Esophagus squamous epithelium (tissue), 5 donors: ENCODE data around the gene CLBA1. TPM values are rescaled to one million over a fixed set of nuclear protein-coding genes. Genes with fewer than 3 reads are reported as not detected.

ENCODE experiments used
- DNase-seq: peaks from one replicate; lab custom pipeline; 2025; lab: John Stamatoyannopoulos, UW
- H3K27ac ChIP-seq, 4 donors: fragments of 200-600 bp; sonication (generic); one replicate each; pipeline ENCODE4 v1.5.1; 2016 to 2019; ENCODE audit warnings: mild to moderate bottlenecking in 1 of 4
- H3K27me3 ChIP-seq, 4 donors: fragments of 200-600 bp; sonication (generic); 1 replicate in 3 of 4; 2 replicates in 1 of 4; pipeline versions ENCODE4 v1.5.1 to v1.6.0; 2017 to 2021; ENCODE audit warnings: antibody characterized with exemption in 1 of 4
- H3K36me3 ChIP-seq, 3 donors: fragments of 200-600 bp; sonication (generic); one replicate each; pipeline ENCODE4 v1.5.1; 2016 to 2019
- H3K4me1 ChIP-seq, 3 donors: fragments of 200-600 bp; sonication (generic); one replicate each; pipeline ENCODE4 v1.5.1; 2017 to 2019
- H3K4me3 ChIP-seq, 4 donors: fragments of 200-600 bp; sonication (generic); 1 replicate in 3 of 4; 2 replicates in 1 of 4; pipeline ENCODE4 v1.5.1; 2016 to 2019; ENCODE audit warnings: mild to moderate bottlenecking in 2 of 4, moderate library complexity in 1 of 4
- H3K9me3 ChIP-seq, 3 donors: fragments of 200-600 bp; sonication (generic); one replicate each; pipeline ENCODE4 v1.5.1; 2016 to 2019
- CTCF ChIP-seq, 6 experiments: fragments of 450-650 bp in 4 of 6; fragments of 200-600 bp in 2 of 6; sonication (generic) in 2 of 6; IDR thresholded peaks; one replicate each; pipeline ENCODE4 v1.5.1; 2016 to 2019; ENCODE audit warnings: antibody characterized with exemption in 6 of 6, mild to moderate bottlenecking in 4 of 6, moderate library complexity in 4 of 6
- POLR2A ChIP-seq, 4 donors: fragments of 450-650 bp; IDR thresholded peaks; one replicate each; pipeline ENCODE4 v1.6.1; 2017; ENCODE audit warnings: antibody characterized with exemption in 4 of 4, mild to moderate bottlenecking in 4 of 4, moderate library complexity in 3 of 4
- WGBS, 2 donors: methylation state at CpG; one replicate each; pipeline ENCODE4 v1.1.5; 2018; 5-methylcytosine and 5-hydroxymethylcytosine counted together
- intact Hi-C: fragments of 100-400 bp; cut with DNase I; formaldehyde crosslinking; loops from one replicate; pipeline ENCODE4 v1.15.0; 2022
- total RNA-seq, 4 donors: library from RNA; depleted of rRNA; stranded (reverse); fragments of >200 nt; gene quantifications; one replicate each; pipeline ENCODE4 v1.1.0, GENCODE V29; 2016
- donor health status: DM: yes; HTN: yes; CAD: no.

Gene CLBA1
- total RNA-seq, 4 donors from 2014 or later: 5.5 to 19.3 (median 7.3) TPM

DNA sequence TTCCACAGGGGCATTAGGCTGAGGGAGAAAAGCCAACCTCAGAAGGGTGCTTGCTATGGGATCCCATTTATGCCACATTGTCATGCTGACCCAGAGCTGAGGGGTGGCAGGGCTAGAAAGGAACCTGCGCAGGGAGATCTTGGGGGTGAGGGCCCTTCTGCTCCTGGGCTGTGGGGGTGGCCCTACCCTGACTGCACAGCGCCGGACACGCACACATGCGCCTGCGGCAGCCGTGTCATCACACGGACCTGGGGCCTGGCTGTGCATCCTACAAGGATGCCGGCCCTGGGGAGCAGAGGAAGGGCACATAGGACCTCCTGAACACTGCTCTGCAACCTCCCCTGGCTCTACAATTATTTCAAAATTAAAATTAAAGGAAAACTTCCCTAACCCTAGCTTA, 28.4 kb downstream of the CLBA1 start:
- Histone ChIP-seq H3K4me3 (no peak overlapping the region), H3K36me3 (peaks cover 0 to 29% (median 18%) of the 10 kb centered on the region in 3 donors), H3K9me3 (no peaks in the 10 kb centered on the region), H3K27me3 (no peaks in the 10 kb centered on the region), H3K27ac (no peak overlapping the region), H3K4me1 (peaks cover 14 to 74% (median 54%) of the 10 kb centered on the region in 3 donors)
- 63% methylated on average over 7 of the region's 9 CpGs; no CpG with 5 or more reads in 1 of the 2 donors for WGBS, 2 donors
- DNase-seq: no peak
- no peak for TF ChIP-seq CTCF (IDR thresholded peaks at IDR 0.05)
- no peak for TF ChIP-seq POLR2A (IDR thresholded peaks at IDR 0.05)
- intact Hi-C loops: no loop called here

- Histone ChIP-seq H3K36me3 (peaks cover 0 to 23% (median 15%) of the 10 kb centered on the region in 3 donors), H3K4me3 (no peak overlapping the region), H3K9me3 (no peaks in the 10 kb centered on the region), H3K27me3 (no peaks in the 10 kb centered on the region), H3K4me1 (peaks cover 20 to 80% (median 60%) of the 10 kb centered on the region in 3 donors), H3K27ac (peak overlapping the region in 2 of 4 donors; percentile 69 to 82)
- 42 to 43% methylated on average over 4 of the region's 4 CpGs for WGBS, 2 donors
- intact Hi-C loops: no loop called here
- TF ChIP-seq CTCF (IDR thresholded peaks at IDR 0.05): no peak
- no peak for TF ChIP-seq POLR2A (IDR thresholded peaks at IDR 0.05)
- no peak for DNase-seq
Observed at GRCh38 chr14:105014631-105015030, 29.0 kb downstream of the CLBA1 start.

DNA sequence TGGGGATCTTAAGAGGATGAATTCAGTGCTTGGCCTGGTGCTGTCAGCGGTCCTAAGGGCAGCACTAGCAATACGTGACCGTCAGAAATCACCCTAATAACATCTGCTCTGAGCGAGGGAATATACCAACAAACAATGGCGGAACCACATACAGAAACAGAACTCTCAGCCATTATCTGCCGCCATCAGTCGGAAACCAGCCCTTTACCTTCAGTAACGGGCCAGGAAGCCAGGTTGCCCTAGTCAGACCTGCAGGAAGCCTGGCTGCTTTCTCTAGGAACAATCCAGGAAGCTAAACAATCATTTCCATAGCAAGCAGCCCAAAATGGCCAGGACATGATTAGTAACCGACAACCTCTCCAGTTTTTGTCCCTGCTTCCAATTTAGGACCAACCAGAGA, 29.7 kb downstream of the CLBA1 start:
- no peak for DNase-seq
- no peak overlapping the region for H3K4me3 ChIP-seq
- no peaks in the 10 kb centered on the region for H3K9me3 ChIP-seq
- intact Hi-C loops: no loop called here
- TF ChIP-seq POLR2A (IDR thresholded peaks at IDR 0.05) (no peak), CTCF (IDR thresholded peaks at IDR 0.05) (no peak)
- 21 to 83% methylated on average over 2 to 4 of the region's 9 CpGs for WGBS, 2 donors
- H3K27me3 ChIP-seq: no peaks in the 10 kb centered on the region
- peaks cover 20 to 86% (median 65%) of the 10 kb centered on the region in 3 donors for H3K4me1 ChIP-seq
- H3K27ac ChIP-seq: peak overlapping the region in 3 of 4 donors; percentile 69 to 86 (median 82)
- H3K36me3 ChIP-seq: peaks cover 0 to 17% (median 12%) of the 10 kb centered on the region in 3 donors

DNA sequence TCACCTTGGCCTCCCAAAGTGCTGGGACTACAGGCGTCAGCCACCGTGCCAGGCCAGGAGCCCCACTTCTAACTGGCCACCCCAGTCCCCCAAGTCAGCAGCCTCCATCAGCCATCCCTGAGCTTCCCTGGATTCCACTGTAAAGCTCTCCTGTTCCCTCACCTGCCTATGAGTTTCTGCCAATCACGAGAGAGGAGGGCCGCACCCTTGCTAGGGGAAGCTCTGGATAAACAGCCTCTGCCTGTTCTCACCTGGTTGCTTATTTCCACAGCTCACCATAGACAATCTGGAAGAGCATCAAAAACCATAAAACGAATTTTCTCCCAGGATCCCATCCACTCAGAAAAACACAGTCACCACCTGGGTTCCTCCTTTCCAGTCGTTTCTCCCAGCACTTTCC, 30.3 kb downstream of the CLBA1 start:
- Histone ChIP-seq H3K4me1 (peaks cover 20 to 90% (median 65%) of the 10 kb centered on the region in 3 donors), H3K9me3 (no peaks in the 10 kb centered on the region), H3K4me3 (no peak overlapping the region), H3K36me3 (peaks cover 0 to 10% (median 6%) of the 10 kb centered on the region in 3 donors), H3K27ac (peak overlapping the region; percentile 69 to 86 (median 76)), H3K27me3 (no peaks in the 10 kb centered on the region)
- no peak for TF ChIP-seq POLR2A (IDR thresholded peaks at IDR 0.05)
- no peak for TF ChIP-seq CTCF (IDR thresholded peaks at IDR 0.05)
- DNase-seq: no peak
- WGBS, 2 donors: 44 to 51% methylated on average over 3 to 5 of the region's 6 CpGs
- intact Hi-C loops: no loop called here

GRCh38 chr14:105018414-105018813, 32.8 kb downstream of the CLBA1 start:
- no peak for DNase-seq
- 58 to 76% methylated on average over 3 of the region's 4 CpGs for WGBS, 2 donors
- no peaks in the 10 kb centered on the region for H3K9me3 ChIP-seq
- H3K27ac ChIP-seq: peak overlapping the region in 3 of 4 donors; percentile 69 to 88 (median 86)
- H3K4me3 ChIP-seq: peak overlapping the region in 1 of 4 donors; percentile 98
- no peaks in the 10 kb centered on the region for H3K27me3 ChIP-seq
- no peaks in the 10 kb centered on the region for H3K36me3 ChIP-seq
- peaks cover 25 to 85% (median 69%) of the 10 kb centered on the region in 3 donors for H3K4me1 ChIP-seq
- TF ChIP-seq POLR2A (IDR thresholded peaks at IDR 0.05) (no peak), CTCF (IDR thresholded peaks at IDR 0.05) (no peak)
- intact Hi-C loops: no loop called here
